Islet of Langerhans (tissue), 1 donor: ENCODE measurements around the gene NEU2.
"Not testable (repeated sequence)": the region's sequence is repeated elsewhere in the genome, so short reads cannot be mapped to it uniquely, and the experiment has no call there.

Experiments
- FAIRE-seq: peaks from one replicate; lab custom pipeline; 2011; peaks lifted over from hg19 to GRCh38; lab: Jason Lieb, UNC

Gene NEU2

GRCh38 chr2:233058717-233059546, 26.5 kb downstream of the NEU2 start:
- FAIRE-seq, result no peak

DNA sequence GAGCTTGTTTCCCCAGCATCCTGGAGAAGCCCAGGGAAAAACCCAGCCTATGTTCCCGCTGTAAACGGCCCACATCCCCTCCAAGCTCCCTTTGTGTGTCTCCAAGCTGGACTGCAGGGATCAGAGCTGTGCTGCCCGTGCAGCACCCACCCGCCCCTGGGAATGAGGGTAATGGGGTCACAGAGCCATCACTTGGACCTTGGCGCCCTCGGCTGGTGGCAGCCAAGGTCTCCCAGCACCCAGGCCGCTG, 27.0 kb downstream of the NEU2 start:
- no peak for FAIRE-seq

GRCh38 chr2:233059797-233060500, 27.5 kb downstream of the NEU2 start, which contains the start of gene INPP5D:
Gene INPP5D (plus strand): TSS chr2:233060342. CDS start chr2:233060479, 137 bp downstream.
- FAIRE-seq, result no peak

DNA sequence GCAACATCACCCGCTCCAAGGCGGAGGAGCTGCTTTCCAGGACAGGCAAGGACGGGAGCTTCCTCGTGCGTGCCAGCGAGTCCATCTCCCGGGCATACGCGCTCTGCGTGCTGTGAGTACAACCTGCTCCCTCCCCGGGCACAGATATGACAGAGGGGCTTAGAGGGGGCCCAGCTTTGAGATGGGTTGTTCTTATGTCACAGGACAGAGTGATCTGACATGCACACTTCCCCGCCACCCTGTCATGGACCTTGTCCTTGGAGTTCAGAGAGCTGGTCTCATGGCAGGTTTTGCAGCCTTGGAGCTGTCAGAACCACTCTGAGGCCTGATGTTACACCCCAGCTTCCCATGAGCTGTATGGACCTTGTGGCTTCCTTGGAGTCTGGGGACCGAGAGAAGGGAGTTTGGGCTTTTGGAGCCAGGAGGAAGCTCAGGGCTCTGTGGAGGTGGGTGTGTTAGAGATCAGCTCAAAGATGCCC, 28.1 kb downstream of the NEU2 start:
- FAIRE-seq, result no peak

DNA sequence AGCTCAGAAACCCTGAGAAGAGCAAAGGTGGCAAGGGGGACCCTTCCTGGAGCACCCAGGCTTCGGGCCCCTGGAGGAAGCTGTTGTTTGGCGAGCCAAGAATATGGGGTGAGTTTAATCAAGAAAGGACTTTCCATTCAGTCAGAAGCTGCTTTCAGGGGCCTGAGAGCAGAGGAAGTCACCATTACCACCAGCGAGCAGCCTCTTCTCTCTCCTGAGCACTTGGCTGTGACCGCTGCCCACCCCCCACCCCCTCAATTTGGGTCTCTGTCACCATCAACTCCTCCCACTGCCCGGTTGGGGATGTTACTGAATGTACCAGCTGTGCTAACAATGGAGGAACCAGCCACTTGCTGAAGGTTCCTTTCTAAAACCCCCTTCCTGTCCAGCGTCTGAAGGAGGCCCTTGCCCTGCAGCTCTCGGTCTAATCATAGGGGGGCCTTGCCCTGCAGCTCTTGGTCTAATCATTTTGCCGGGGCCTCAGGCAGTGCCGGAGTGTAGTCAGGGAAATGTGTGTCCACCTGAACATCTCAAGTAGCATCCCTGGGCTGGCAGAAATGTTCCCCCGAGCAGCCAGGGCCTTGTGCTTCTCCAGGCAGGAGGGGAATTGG, 28.6 kb downstream of the NEU2 start:
- no peak for FAIRE-seq

GRCh38 chr2:233061591-233062450, 29.3 kb downstream of the NEU2 start:
- FAIRE-seq, result no peak

DNA sequence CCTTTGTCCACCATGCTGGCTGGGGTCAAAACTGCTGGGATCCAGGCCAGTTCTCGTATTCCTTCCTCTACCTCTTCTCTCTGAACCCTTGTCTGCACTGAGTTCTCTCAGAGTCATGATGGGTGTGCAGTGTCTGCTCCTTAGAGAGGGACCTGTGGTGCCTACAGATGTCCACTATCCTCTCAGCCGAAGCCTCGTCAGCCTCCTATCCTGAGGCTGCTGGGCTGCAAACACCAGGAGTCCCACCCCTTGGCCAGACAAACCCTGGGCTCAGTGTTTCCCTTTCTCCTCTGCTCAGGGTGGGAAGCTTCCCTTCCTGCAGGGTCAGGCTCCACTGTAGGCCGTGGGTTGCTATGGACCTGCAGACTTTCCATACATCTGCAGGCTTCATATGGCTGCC, 30.0 kb downstream of the NEU2 start:
- no peak for FAIRE-seq

- FAIRE-seq, result no peak
Observed at GRCh38 chr2:233062946-233063268, 30.4 kb downstream of the NEU2 start.

GRCh38 chr2:233063269-233063975, 30.9 kb downstream of the NEU2 start:
- FAIRE-seq, result no peak

DNA sequence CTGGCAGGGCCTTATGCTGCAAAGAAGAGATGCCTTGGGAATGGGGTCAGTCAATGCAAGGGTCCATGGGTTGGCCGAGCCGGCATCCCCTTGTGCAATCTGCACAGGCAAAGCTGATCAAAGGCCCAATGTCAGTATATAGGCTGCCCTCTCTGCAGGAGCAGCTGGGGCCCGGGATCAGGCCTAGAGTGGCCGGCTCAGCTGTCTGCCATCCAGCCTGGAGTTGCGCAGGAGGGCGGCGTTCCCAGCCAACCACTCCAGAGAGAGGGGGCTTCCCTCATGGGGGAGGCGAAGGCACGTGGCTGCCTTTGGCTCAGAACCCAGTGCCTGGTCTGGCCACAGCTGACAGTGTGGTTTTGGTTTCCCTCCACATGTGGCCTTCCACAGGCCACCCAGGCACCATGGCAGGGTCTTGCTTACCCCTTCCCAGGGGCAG, 31.5 kb downstream of the NEU2 start:
- FAIRE-seq, result no peak

GRCh38 chr2:233064530-233065199, 32.2 kb downstream of the NEU2 start:
- no peak for FAIRE-seq

GRCh38 chr2:233065200-233065589, 32.7 kb downstream of the NEU2 start:
- not testable (repeated sequence) for FAIRE-seq

- no peak for FAIRE-seq
Observed at GRCh38 chr2:233065954-233066470, 33.5 kb downstream of the NEU2 start.

- FAIRE-seq, result no peak
Observed at GRCh38 chr2:233068762-233069418, 36.4 kb downstream of the NEU2 start.

GRCh38 chr2:233072838-233073237, 40.4 kb downstream of the NEU2 start:
- no peak for FAIRE-seq

DNA sequence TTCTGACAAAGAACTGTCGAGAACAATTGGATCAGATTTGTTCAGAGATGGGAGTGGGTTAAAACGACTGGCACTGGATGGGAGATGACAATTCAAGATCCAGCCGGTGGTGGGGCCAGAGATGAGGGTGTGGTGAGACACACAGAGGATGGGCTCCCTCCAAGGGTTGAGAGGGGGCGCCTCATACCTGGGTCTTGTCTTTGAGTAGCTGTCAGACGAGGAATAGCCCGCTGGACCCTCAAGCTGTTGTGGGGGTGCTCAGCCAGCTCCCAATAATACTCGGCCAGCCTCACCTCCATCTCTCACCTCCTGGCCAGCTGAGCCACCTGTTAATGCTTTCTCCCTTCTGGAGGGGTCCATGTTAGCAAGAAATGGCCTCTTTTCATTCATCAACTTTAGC, 41.6 kb downstream of the NEU2 start:
- no peak for FAIRE-seq

DNA sequence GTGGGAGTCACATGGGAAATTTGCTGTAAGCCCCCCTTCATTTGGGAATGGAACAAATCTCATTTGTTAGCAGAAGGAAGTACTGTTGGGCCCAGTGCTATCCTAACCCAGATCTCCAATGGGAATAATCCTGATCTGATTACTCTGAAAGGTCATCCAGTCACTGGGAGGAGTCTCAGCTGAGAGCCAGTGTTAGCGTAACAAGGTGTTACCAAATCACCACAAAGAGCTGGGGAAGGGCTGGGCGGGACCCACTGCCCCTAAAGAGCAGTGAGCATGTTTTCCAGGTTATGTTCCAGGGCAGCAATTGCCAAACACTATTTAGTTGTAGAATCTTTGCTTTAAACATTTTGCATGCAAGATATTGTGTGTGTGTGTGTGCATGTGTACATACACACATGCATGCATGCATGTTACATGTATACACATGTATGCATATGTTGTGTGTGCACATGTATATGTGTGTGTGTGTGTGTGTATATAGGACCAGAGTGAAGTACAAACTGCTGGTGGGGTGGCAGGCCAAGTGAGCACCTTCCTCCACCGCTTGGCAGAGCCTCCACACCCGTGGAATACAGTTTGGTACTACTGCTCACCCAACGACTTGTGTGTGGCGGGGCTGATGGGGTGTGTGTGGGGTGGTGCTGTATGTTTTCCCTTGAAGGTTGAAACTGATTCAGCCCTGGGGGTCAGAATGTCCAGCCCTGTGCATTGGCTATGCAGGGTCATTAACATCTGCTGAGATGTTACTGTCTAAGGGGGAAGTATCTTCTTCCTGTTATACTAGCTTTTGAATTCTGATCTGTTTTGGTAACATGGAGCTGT, 42.9 kb downstream of the NEU2 start:
- no peak for FAIRE-seq

- no peak for FAIRE-seq
Observed at GRCh38 chr2:233075966-233076339, 43.5 kb downstream of the NEU2 start.

DNA sequence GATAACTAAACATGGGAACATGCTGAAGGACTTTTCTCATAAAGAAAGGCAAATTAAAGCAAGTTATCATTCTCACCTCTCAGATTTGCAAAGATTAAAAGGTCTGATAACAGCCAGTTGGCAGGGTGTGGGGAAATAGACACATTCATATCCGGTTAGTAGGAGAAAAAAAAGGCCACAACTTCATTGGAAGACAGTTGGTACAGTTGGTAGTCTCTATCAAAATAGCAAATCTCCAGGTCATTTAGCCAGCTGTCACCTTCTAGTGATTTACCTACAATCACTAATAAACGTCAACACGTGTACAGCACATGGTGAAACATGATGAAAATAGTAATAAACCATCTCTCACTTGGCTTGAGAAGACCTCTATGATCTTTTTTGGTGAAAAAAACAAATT, 44.3 kb downstream of the NEU2 start:
- no peak for FAIRE-seq

DNA sequence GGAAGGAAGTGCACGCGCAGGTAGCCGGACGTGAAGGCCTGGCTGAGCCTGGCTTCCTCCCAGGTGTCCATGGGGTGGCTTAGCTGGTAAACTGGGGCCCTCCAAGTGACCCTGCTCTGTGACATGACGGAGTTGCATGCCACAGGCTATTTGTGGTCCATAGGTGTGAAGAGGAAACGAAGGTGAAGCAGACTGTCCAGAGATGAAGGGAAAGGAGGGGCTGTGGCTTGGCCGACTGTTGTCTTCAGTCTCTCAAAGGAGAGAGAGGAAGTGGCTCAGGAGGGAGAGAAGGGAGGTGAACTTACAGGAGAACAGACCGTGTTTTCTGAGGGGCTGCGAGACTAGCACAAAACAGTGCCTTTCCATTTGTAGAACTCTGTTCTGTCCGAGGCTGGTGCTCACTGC, 47.0 kb downstream of the NEU2 start:
- no peak for FAIRE-seq
